DMS153 (cell line): ENCODE data around the gene ADIPOQ.
"Not testable (repeated sequence)": the region's sequence is repeated elsewhere in the genome, so short reads cannot be mapped to it uniquely, and the experiment has no call there.

Experiments used
- DNase-seq: peaks from one replicate; lab custom pipeline; 2025; lab: John Stamatoyannopoulos, UW

ADIPOQ gene

DNA sequence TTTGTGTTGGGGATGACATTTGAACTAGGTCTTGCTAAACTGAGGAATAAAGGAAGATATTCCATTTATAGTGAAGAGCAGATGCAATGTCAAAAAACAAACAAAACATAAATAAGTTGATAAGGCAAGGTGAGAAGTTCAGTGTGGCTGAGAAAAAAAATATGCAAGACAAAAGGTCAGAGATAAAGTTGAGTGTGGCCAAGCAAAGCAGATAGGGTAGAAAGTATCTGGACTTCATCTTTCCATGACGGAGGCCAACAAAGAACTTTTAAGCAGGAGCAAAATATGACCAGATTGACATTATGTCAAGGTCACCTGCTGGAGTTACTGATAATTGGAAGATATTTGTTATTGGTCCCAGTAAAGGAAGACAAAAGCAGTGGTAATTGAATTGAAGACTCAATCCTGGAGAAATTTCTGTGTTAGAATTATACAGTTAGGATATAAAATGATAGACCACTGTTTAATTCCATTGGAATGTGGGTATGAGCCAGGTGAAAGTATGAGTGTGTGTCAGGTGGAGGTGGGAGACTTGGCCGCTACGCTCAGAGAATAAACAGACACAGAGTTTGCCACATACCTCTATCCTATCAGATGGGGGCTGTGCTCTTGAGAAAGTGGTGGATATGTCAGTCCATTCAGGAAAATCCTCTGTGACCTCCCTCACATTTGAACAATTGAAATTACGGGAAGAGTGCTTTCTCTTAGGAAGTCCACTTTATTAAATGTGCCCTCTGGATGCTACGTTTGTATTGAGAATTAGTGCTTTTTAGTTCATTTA lies 28.1 kb downstream of the ADIPOQ start:
- no peak for DNase-seq

DNA sequence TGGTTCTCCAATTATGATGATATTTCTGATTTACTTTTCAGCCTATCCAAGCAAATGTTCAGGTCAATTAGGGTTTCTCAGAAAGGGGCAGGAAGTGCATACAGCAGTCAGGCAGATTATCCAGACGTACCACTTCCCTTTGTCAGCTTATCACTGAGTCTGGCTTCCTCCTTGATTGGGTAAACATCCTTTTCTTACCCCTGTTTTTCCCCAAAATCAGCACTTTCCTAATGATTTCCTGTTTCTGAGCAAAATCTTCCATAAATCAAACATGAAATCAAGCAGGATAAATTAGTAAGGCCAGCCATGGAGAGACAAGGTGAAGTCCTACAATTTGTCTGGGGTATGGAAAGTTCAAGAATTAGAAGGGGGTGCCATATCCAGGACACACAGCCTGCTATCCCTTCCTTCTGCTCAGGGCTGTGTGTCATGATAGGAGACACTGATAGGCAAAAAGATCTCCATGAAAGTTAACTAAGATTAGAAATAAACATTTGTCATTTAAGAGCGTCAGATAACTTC lies 29.0 kb downstream of the ADIPOQ start:
- DNase-seq = no peak

DNA sequence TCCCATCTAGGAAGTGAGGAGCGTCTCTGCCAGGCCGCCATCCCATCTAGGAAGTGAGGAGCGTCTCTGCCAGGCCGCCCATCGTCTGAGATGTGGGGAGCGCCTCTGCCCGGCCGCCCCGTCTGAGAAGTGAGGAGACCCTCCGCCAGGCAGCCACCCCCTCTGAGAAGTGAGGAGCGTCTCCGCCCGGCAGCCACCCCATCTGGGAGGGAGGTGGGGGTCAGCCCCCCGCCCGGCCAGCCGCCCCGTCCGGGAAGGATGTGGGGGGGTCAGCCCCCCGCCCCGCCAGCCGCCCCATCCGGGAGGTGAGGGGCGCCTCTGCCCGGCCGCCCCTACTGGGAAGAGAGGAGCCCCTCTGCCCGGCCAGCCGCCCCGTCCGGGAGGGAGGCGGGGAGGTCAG lies 31.3 kb downstream of the ADIPOQ start:
- not testable (repeated sequence) for DNase-seq

DNA sequence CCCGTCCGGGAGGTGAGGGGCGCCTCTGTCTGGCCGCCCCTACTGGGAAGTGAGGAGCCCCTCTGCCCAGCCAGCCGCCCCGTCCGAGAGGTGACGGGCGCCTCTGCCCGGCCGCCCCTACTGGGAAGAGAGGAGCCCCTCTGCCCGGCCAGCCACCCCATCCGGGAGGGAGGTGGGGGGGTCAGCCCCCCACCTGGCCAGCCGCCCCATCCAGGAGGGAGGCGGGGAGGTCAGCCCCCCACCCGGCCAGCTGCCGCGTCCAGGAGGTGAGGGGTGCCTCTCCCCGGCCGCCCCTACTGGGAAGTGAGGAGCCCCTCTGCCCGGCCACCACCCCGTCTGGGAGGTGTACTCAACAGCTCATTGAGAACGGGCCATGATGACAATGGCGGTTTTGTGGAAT lies 31.7 kb downstream of the ADIPOQ start:
- DNase-seq = not testable (repeated sequence)

DNA sequence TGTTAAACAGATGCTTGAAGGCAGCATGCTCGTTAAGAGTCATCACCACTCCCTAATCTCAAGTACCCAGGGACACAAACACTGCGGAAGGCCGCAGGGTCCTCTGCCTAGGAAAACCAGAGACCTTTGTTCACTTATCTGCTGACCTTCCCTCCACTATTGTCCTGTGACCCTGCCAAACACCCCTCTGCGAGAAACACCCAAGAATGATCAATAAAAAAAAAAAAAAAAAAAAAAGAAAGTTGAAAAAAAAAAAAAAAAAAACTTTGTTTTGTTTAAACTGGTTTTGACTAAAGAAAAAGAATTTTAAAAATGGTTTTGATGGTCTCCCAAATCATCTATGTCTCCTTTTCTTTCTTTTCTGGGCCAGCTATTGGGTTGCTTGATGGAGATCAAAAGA lies 32.3 kb downstream of the ADIPOQ start:
- not testable (repeated sequence) for DNase-seq

DNA sequence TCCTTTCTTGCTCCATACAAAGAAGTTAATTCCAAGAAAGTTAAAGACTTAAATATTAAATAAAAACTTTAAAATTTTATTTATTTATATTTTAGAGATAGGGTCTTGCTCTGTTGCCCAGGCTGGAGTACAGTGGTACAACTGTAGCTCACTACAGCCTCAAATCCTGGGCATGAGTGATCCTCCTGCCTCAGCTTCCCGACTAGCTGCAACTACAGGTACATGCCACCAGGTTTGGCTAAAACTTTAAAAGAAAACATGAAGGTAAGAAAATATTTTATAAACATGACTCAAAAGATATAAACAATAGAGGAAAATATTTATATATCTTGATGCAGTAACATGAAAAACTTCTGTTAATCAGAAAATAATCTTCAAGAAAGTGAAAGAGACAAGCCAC lies 33.2 kb downstream of the ADIPOQ start:
- no peak for DNase-seq

DNA sequence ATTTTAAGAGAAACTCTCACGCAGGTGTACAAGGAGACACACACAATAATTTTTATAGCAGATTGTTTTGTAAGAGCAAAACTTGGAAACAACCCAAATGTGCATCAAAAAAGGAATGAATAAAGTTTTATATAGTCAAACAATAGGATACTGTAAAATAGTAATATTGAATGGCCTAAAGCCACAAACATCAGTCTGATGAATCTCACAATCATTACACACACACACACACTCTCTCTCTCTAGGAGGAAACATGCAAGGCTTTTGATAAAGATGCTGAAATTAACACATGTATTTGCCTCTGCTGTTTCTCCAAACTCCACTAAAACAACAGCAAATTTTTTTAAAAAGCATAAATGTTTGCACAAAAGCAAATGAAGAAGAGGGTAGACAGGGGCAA lies 37.3 kb downstream of the ADIPOQ start:
- DNase-seq = no peak

DNA sequence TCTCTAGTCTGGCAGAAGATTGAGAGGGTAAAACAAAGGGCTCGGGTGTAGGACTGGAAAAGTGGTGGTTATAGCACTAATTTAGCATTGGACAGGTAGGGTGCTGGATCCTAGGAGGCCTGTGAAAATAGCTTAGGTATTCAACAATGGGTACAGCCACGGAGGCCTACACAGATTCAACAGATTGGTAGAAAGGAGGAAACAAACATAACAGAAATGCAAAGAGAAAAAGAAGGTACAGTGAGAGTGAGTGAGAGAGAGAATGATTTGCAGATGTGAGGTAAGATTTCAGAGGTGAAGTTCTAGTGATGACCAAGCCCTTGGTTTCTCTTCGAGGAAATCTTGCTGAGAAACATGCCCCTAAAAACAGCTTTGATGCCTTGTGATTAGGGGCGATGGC lies 37.9 kb downstream of the ADIPOQ start:
- DNase-seq = no peak

DNA sequence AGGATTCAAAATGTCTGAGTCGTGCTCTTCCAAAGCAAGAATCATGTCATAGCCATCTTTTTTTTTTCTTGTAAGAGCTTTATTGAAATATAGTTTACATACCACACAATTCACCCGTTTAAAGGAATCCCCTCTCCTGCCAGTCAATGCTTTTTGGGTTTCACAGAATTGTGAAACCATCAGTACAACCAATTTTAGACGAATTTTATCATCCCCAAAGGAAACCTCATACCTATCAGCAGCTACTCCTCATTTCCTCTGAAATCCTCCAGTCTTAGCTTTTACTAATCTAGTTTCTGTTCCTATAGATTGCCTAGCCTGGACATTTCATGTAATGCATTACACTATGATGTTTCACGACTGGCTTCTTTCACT lies 39.6 kb downstream of the ADIPOQ start:
- no peak for DNase-seq

DNA sequence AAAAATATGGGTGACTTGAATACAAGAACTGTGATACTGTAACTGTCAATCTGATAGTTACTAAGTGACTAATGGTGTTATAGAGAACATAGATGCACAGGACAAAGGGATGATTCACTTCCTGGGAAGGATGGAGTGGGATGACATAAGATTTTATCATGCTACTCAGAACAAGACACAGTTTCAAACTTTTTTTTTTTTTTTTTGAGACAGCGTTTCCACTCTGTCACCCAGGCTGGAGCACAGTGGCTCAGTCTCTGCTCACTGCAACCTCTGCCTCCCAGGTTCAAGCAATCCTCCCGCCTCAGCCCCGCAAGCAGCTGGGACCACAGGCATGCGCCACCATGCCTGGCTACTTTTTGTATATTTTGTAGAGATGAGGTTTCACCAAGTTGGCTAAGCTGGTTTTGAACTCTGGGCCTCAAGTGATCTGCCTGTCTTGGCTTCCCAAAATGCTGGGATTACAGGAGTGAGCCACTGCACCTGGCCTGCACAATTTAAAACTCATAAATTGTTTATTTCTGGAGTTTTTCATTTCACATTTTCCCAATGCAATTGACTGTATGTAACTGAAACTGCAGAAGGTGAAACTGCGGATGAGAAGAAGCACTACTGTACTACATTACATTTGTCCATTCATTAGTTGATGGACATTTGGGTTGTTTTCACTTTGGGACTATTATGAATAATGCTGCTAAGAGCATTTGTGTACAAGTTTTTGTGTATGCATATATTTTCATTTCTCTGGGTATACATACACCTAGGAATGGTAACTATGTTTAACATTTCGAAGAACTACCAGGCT lies 40.6 kb downstream of the ADIPOQ start:
- DNase-seq = no peak

DNA sequence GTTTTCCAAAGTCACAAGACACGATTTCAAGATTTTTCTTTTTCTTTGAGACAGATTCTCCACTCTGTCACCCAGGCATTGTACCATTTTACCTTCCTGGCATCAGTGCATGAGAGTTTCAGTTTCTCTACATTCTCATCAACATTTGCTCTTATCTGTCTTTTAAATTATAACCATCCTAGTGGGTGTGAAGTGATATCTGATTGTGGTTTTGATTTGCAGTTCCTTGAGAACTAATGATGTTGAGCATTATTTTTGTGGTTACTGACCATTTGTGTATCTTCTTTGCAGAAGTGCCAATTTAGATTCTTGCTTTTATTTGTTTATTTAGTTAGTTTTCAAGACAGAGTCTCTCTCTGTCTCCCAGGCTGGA lies 41.2 kb downstream of the ADIPOQ start:
- no peak for DNase-seq

DNA sequence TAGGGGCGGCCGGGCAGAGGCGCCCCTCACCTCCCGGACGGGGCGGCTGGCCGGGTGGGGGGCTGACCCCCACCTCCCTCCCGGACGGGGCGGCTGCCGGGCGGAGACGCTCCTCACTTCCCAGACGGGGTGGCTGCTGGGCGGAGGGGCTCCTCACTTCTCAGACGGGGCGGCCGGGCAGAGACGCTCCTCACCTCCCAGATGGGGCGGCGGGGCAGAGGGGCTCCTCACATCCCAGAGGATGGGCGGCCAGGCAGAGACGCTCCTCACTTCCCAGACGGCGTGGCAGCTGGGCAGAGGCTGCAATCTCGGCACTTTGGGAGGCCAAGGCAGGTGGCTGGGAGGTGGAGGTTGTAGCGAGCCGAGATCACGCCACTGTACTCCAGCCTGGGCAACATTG lies 42.4 kb downstream of the ADIPOQ start:
- DNase-seq = not testable (repeated sequence)

DNA sequence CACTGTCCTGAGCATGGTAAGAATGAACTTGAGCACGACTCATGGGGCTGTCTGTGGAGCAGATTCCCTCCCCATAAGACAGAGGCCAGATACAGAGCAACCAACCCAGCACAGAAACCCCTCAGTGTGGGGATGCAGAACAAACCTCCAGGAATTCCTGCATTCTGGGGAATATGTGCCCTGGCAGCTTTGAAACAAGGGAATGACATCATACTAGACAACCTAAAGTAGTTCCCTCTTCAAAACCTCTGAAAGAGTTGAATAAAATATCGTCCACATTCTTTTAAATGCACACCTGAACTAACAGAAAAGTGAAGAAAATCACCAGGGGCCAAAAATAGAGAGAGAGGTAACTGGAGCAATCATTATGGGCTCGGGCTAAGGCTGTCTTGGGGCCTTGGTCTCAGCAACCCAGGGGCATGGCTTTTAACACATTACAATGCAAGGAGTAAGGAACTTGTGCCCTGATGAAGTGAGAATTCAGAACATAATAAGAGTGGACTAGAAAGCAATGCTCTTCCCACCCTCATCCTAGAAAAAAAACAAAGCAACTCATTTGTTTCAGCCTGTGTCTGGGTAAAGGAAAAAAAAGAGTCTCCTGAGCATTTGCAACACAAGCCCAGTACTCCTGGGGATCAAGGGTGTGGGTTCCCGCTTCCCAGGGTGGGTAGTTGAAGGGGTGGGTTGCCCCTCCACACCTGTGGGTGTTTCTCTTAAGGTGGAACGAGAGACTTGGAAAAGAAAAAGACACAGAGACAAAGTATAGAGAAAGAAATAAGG lies 43.9 kb downstream of the ADIPOQ start:
- no peak for DNase-seq

DNA sequence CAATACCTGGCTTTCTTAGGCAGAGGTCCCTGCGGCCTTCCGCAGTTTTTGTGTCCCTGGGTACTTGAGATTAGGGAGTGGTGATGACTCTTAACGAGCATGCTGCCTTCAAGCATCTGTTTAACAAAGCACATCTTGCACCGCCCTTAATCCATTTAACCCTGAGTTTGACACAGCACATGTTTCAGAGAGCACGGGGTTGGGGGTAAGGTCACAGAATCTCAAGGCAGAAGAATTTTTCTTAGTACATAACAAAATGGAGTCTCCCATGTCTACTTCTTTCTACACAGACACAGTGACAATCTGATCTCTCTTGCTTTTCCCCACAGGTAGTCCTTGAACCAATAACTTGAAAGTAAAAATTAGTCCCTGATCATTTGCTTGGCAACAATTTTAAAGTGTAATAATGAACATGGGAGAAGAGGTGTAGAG lies 45.0 kb downstream of the ADIPOQ start:
- DNase-seq = not testable (repeated sequence)

DNA sequence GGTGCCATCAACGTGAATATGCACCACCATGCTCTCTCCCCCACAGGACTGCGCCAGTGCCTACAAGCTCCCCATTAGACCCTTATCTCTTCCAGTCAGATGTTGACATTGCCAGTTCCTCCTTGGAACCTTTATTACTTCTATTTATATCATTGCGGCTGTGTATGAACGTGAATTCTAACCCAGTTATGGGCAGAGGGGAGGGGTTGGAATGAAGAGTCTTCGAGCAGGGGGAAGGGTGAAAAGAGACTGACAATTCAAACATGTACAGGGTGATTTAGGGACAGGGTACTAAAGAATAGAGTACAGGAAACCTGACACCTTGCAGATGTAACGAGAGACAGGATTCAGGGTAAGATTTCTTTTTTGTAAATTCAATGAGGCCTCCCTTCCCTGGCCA lies 46.1 kb downstream of the ADIPOQ start:
- DNase-seq = peak; percentile 51

DNA sequence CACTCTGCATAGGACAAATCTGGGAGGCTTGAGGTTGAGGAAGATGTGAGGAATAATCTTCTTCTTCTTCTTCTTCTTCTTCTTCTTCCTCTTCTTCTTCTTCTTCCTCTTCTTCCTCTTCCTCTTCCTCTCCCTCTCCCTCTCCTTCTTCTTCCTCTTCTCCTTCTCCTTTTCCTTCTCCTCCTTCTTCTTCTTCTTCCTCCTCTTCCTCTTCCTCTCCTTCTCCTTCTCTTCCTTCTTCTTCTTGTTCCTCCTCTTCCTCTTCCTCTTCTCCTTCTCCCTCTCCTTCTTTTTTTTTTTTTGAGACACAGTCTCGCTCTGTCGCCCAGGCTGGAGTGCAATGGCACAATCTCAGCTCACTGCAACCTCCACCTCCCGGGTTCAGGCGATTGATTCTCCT lies 47.2 kb downstream of the ADIPOQ start:
- DNase-seq = not testable (repeated sequence)

DNA sequence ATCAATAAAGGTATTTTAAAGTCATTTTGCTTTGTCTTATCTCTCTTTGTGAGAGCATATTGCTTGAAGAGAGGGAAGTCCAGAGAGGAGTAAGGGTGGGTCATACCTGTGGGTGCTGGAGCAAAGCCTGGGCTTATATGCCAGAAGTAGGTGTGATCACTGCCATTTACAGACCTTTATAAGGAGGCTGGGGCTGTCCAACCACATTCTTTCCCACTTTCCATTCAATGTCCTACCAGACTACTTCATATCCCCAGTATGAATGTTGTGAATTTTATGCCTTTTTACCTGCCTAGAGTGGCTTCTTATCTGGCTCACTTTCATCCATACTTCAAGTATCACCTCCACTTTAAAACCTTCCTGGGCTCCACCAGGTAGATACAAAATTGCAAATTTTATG lies 48.4 kb downstream of the ADIPOQ start:
- no peak for DNase-seq

DNA sequence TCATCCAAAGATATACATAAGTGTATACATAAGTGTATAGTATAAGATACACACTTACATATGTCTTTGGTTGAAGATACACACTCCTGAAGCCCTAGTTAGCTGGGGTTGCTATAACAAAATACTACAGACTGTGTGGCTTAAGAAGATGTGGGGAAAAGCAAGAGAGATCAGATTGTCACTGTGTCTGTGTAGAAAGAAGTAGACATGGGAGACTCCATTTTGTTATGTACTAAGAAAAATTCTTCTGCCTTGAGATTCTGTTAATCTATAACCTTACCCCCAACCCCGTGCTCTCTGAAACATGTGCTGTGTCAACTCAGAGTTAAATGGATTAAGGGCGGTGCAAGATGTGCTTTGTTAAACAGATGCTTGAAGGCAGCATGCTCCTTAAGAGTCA lies 50.6 kb downstream of the ADIPOQ start:
- not testable (repeated sequence) for DNase-seq

DNA sequence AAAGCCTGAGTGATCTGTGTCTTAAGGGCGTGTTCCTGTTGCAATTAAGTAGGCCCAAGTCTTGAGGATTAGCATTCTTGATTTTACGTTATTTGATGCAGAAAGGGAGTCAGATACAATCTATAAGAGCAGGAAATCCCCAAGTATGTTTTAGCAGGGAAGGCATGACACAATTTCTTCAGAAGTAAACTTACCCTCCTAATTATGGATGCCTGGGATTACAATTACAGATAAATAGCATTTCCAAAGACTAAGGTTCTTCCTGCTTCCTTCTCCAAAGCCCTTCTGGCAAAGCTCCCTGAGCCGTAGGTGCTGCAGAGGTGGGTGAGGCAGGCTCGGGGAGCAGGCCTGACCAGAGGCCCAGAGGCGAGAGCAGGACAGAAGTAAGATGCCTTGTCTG lies 52.9 kb downstream of the ADIPOQ start:
- DNase-seq = no peak

DNA sequence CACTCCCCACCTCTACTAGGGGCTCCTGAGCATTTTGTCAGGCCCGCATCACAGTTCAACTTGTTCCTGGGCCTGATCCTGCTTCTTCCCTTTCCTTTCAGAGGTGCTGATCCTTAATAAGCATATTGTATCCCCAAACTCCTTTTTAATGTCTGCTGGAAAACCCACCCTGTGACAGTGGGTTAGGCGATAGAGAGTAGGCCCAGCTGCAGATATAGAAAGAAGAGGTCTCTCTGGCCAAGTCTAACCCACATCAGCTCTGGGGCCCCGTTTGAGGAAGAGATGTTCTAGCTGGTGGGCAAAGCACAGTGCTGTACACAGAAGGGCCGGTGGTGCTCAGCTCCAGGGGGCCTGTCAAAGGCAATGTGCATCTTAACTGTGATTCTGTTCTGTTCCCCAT lies 53.5 kb downstream of the ADIPOQ start:
- no peak for DNase-seq

DNA sequence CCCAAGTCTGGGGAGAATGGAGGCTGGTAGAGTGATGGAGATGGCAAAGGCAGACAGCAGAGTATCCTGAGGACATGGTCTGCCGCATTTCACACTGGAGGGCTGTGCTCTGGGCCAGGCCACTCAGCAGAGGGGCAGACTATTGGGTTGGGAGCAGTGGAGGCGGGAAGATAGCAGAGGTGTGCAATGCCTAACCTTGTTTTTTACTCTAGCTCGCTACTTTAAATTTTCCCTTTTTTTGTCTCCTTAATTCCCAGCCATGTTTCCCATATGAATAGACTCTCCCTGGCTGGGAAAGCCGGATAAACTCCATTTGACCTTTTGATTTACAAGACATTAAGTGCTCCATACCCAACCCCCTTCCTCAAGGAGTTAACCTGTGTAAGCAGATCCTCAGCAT lies 54.4 kb downstream of the ADIPOQ start:
- DNase-seq = no peak

DNA sequence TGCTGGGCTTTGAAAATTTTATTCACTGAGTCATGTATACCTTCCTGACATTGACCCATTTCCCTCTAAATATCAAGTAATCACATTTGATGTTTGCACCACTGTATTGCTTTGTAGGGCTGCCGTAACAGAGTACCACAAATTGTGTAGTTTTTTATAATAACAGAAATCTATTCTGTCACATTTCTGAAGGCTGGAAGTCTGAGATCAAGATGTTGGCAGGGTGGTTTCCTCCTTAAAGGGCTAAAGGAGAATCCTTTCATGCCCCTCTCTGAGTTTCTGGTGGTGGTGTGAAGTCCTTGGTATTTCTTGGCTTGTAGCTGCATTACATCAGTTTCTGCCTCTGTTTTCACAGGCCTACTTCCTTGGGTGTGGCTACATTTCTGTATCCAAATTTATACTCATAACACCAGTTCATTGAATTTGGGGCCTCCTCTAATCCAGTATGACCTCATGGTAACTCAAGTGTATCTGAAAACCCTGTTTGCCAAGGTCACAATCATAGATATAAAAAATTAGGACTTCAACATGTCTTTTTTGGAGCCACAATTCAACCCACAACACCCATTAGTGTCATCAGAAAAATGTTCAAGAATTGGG lies 58.7 kb downstream of the ADIPOQ start:
- no peak for DNase-seq
